HCT116 (cell line): ENCODE data around the gene OR2Y1. TPM values are rescaled to one million over a fixed set of nuclear protein-coding genes. Genes with fewer than 3 reads are reported as not detected.

ENCODE experiments used
- ATAC-seq: fragments of 200-7000 bp; cut with Tn5 transposase; 2 replicates; pipeline ENCODE4 v1.9.1; 2020; ENCODE audit warnings: mild to moderate bottlenecking, moderate library complexity
- BruUV-seq: library from RNA; stranded (reverse); fragments of 400-500 nt; replicated peaks from 2 replicates; lab custom pipeline; 2021; lab: Mats Ljungman, UMichigan
- CTCF ChIA-PET: fragments of 300-600 bp; sonication (Branson Sonifier 250); formaldehyde crosslinking; loops from one replicate; lab custom pipeline; 2021; ENCODE audit warnings: antibody characterized with exemption; lab: Charles Lee
- POLR2A ChIA-PET: fragments of 300-600, 350-600 bp; sonication (Branson Sonifier 250); formaldehyde crosslinking; loops from one replicate; lab custom pipeline; 2021; ENCODE audit warnings: antibody characterized with exemption; lab: Charles Lee
- RAD21 ChIA-PET, 2 experiments: fragments of 300-600 bp; sonication (Branson Sonifier 250); formaldehyde crosslinking; loops; one replicate each; lab custom pipeline; 2023; ENCODE audit warnings: low total read pairs in 2 of 2; ENCODE audit not compliant: uncharacterized antibody in 2 of 2, unreplicated experiment in 2 of 2, low non-redundant PET in 1 of 2; lab: Charles Lee
- DNase-seq: peaks from one replicate; pipeline ENCODE4 v3.0.0-alpha.2; 2010; ENCODE audit warnings: low read depth, low spot score
- H2AFZ ChIP-seq: fragments of 200-600 bp; shearing (Covaris generic), sonication (generic); 2 replicates; pipeline ENCODE4 v1.6.1; 2017; ENCODE audit warnings: low read depth, mixed run types, mixed read lengths, antibody characterized with exemption, low read length; ENCODE audit not compliant: poor library complexity, severe bottlenecking
- H3K27ac ChIP-seq: 2 replicates; pipeline ENCODE4 v1.5.1; 2012; ENCODE audit warnings: low read depth, low read length
- H3K27me3 ChIP-seq: fragments of 200-600 bp; sonication (generic); 2 replicates; pipeline ENCODE4 v1.6.1; 2016; ENCODE audit warnings: mixed run types, low read length, mixed read lengths; ENCODE audit not compliant: insufficient read depth
- H3K36me3 ChIP-seq, 2 experiments: fragments of 200-500 bp in 1 of 2; fragments of 200-600 bp in 1 of 2; sonication (Bioruptor generic) in 1 of 2; sonication (generic) in 1 of 2; 2 replicates each; pipeline versions ENCODE4 v1.5.1 to v1.6.1; 2014 to 2016; ENCODE audit warnings: low read length in 2 of 2, inconsistent platforms in 1 of 2, mixed read lengths in 1 of 2, mixed run types in 1 of 2; ENCODE audit not compliant: insufficient read depth in 2 of 2, control insufficient read depth in 1 of 2
- H3K4me1 ChIP-seq, 2 experiments: fragments of 200-600 bp in 1 of 2; sonication (generic) in 1 of 2; 2 replicates each; pipeline versions ENCODE4 v1.5.1 to v1.6.1; 2012 to 2017; ENCODE audit warnings: low read length in 2 of 2, inconsistent platforms in 1 of 2, mild to moderate bottlenecking in 1 of 2, mixed read lengths in 1 of 2, mixed run types in 1 of 2, moderate library complexity in 1 of 2; ENCODE audit not compliant: insufficient read depth in 2 of 2, control insufficient read depth in 1 of 2
- H3K4me2 ChIP-seq: fragments of 200-600 bp; sonication (generic); 2 replicates; pipeline ENCODE4 v1.6.1; 2017; ENCODE audit warnings: mixed run types, low read length, mixed read lengths
- H3K4me3 ChIP-seq, 2 experiments: fragments of 200-600 bp in 1 of 2; sonication (generic) in 1 of 2; replicated peaks in 1 of 2; 2 replicates each; pipeline ENCODE4 v1.5.1; 2011 to 2016; ENCODE audit warnings: low read length in 2 of 2, control low read depth in 1 of 2, low read depth in 1 of 2, mild to moderate bottlenecking in 1 of 2, mixed read lengths in 1 of 2, mixed run types in 1 of 2
- H3K79me2 ChIP-seq: fragments of 200-600 bp; sonication (generic); 2 replicates; pipeline ENCODE4 v1.6.1; 2017; ENCODE audit warnings: mild to moderate bottlenecking, mixed run types, low read length, moderate library complexity, mixed read lengths; ENCODE audit not compliant: insufficient read depth
- H3K9ac ChIP-seq: fragments of 200-600 bp; sonication (generic); 2 replicates; pipeline ENCODE4 v1.6.1; 2016; ENCODE audit warnings: low read length, mixed read lengths
- H3K9me2 ChIP-seq: fragments of 200-600 bp; sonication (generic), shearing (Covaris generic); 2 replicates; pipeline ENCODE4 v1.6.1; 2017; ENCODE audit warnings: mixed run types, mild to moderate bottlenecking, moderate library complexity; ENCODE audit not compliant: insufficient read depth
- H3K9me3 ChIP-seq, 2 experiments: fragments of 200-500 bp in 1 of 2; fragments of 200-600 bp in 1 of 2; sonication (Bioruptor generic) in 1 of 2; sonication (generic) in 1 of 2; 2 replicates each; pipeline ENCODE4 v1.6.1; 2014 to 2017; ENCODE audit warnings: low read length in 2 of 2, mixed read lengths in 2 of 2, inconsistent platforms in 1 of 2, low read depth in 1 of 2, mild to moderate bottlenecking in 1 of 2, mixed run types in 1 of 2, moderate library complexity in 1 of 2; ENCODE audit not compliant: control insufficient read depth in 1 of 2, insufficient read depth in 1 of 2
- H4K20me1 ChIP-seq: fragments of 200-600 bp; sonication (generic), shearing (Covaris generic); 2 replicates; pipeline ENCODE4 v1.6.1; 2017; ENCODE audit warnings: mixed run types, mild to moderate bottlenecking, moderate library complexity; ENCODE audit not compliant: insufficient read depth
- CBX3 ChIP-seq: IDR thresholded peaks from 2 replicates; pipeline ENCODE4 v1.6.1; 2012; ENCODE audit warnings: low read depth
- CEBPB ChIP-seq: IDR thresholded peaks from 2 replicates; pipeline ENCODE4 v1.6.1; 2012; ENCODE audit warnings: low read depth
- ELF1 ChIP-seq: IDR thresholded peaks from 2 replicates; pipeline ENCODE4 v1.6.1; 2012; ENCODE audit warnings: low read depth, borderline replicate concordance
- RAD21 ChIP-seq: IDR thresholded peaks from 2 replicates; pipeline ENCODE4 v1.6.1; 2012; ENCODE audit warnings: low read depth, mild to moderate bottlenecking
- SRF ChIP-seq: IDR thresholded peaks from 2 replicates; pipeline ENCODE4 v1.6.1; 2012; ENCODE audit warnings: low read depth
- TCF7L2 ChIP-seq: IDR thresholded peaks from 2 replicates; pipeline ENCODE4 v1.7.0; 2011; ENCODE audit warnings: borderline replicate concordance, inconsistent platforms; ENCODE audit not compliant: insufficient read depth, insufficient read length; ENCODE audit errors: extremely low read depth
- YY1 ChIP-seq: IDR thresholded peaks from 2 replicates; pipeline ENCODE4 v1.6.1; 2011; ENCODE audit warnings: low read length, low read depth, moderate library complexity, mild to moderate bottlenecking; ENCODE audit not compliant: insufficient replicate concordance; ENCODE audit errors: extremely low read depth
- ZFX ChIP-seq: fragments of 450-650 bp; IDR thresholded peaks from 2 replicates; pipeline ENCODE4 v1.6.1; 2017
- ZNF274 ChIP-seq: fragments of 200-500 bp; sonication (Bioruptor generic); IDR thresholded peaks from 2 replicates; pipeline ENCODE4 v1.6.1; 2014; ENCODE audit warnings: mild to moderate bottlenecking, low read depth, low read length, inconsistent platforms
- intact Hi-C: fragments of 100-400 bp; cut with micrococcal nuclease; formaldehyde crosslinking; loops from 2 replicates; pipeline ENCODE4 v1.10.0; 2022
- total RNA-seq: library from RNA; stranded (reverse); gene quantifications from one replicate; pipeline ENCODE4 v1.2.1, GENCODE V29; 2021; ENCODE audit not compliant: unreplicated experiment
- TF ChIP-seq, protein P1 (sequence below), 3 experiments: fragments of 200-600 bp in 1 of 3; sonication (generic) in 1 of 3; IDR thresholded peaks in 2 of 3; conservative IDR thresholded peaks in 1 of 3; 2 replicates each; pipeline ENCODE4 v1.5.1; 2012 to 2017; ENCODE audit warnings: low read depth in 2 of 3, low read length in 2 of 3, antibody characterized with exemption in 1 of 3, borderline replicate concordance in 1 of 3, control low read depth in 1 of 3, mild to moderate bottlenecking in 1 of 3, mixed read lengths in 1 of 3, mixed run types in 1 of 3, moderate library complexity in 1 of 3; ENCODE audit not compliant: insufficient read depth in 1 of 3
- TF ChIP-seq, protein P2 (sequence below): IDR thresholded peaks from 2 replicates; pipeline ENCODE4 v1.6.1; 2012; ENCODE audit warnings: low read depth

The OR2Y1 gene
- total RNA-seq, 1 experiment from 2014 or later, result not detected

DNA sequence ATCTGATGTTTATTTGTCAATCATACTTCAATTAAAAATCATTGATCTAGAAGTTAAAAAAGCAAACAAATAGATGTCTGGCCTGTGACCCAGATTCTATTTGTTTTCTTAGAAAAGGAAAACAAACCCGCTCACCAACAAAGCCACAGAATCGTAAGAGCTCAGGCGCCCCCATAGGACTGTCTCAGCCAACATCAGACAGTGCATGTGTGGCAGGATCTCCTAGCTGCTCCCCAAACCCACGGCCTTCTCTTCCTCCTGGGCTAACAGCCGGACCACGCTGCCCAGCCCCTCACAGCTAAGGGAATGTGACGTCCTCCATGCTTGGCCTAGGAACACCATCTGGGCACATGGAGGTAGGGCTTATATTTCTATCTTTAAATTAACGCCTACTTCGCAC is 19.4 kb downstream of the OR2Y1 start:
- RAD21 ChIA-PET, result no interaction called here
- BruUV-seq, result no TSS peak
- H3K9me2 ChIP-seq, result no peaks in the 10 kb centered on the region
- H3K79me2 ChIP-seq, result no peaks in the 10 kb centered on the region
- TF ChIP-seq, protein P1, sequence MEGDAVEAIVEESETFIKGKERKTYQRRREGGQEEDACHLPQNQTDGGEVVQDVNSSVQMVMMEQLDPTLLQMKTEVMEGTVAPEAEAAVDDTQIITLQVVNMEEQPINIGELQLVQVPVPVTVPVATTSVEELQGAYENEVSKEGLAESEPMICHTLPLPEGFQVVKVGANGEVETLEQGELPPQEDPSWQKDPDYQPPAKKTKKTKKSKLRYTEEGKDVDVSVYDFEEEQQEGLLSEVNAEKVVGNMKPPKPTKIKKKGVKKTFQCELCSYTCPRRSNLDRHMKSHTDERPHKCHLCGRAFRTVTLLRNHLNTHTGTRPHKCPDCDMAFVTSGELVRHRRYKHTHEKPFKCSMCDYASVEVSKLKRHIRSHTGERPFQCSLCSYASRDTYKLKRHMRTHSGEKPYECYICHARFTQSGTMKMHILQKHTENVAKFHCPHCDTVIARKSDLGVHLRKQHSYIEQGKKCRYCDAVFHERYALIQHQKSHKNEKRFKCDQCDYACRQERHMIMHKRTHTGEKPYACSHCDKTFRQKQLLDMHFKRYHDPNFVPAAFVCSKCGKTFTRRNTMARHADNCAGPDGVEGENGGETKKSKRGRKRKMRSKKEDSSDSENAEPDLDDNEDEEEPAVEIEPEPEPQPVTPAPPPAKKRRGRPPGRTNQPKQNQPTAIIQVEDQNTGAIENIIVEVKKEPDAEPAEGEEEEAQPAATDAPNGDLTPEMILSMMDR (IDR thresholded peaks at IDR 0.05 in 2 of 3, conservative IDR thresholded peaks at IDR 0.05 in 1 of 3; ENCODE audit: borderline replicate concordance in 1 of 3, insufficient read depth in 1 of 3, low read depth in 2 of 3, low read length in 2 of 3), result no peak
- TF ChIP-seq CEBPB, result no peak
- TF ChIP-seq RAD21, result no peak
- no peak for TF ChIP-seq ZFX
- no peak for TF ChIP-seq SRF
- DNase-seq (no peak), ATAC-seq (no peak)
- H3K36me3 ChIP-seq, result no peaks in the 10 kb centered on the region
- no peak overlapping the region for H3K9ac ChIP-seq
- no peaks in the 10 kb centered on the region for H4K20me1 ChIP-seq
- no peak overlapping the region for H3K4me3 ChIP-seq
- H3K9me3 ChIP-seq, result no peaks in the 10 kb centered on the region
- H2AFZ ChIP-seq, result no peak overlapping the region
- H3K4me1 ChIP-seq, result no peaks in the 10 kb centered on the region
- no peak overlapping the region for H3K4me2 ChIP-seq
- no peak overlapping the region for H3K27ac ChIP-seq
- no peaks in the 10 kb centered on the region for H3K27me3 ChIP-seq
- POLR2A ChIA-PET, result no interaction called here
- CTCF ChIA-PET, result no interaction called here
- intact Hi-C loops, result no loop called here

DNA sequence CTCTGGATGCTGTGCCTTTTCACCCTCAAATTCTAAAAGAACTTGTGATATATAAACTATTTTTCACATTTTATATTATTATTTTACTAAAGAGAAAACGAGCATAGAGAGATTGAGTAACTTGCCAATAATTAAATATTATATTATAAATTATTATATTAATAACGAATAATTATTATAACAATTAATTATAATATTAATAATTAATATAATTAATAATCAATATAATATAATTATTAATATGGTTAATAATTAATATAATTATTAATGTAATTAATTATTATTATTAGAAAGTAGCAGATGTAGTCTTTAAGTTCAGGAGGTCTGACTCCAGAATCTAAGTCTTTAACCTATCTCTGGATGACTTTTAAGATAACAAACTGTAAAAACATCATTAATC is 20.1 kb downstream of the OR2Y1 start:
- no peaks in the 10 kb centered on the region for H3K27me3 ChIP-seq
- TF ChIP-seq, protein P1 (IDR thresholded peaks at IDR 0.05 in 2 of 3, conservative IDR thresholded peaks at IDR 0.05 in 1 of 3; ENCODE audit: borderline replicate concordance in 1 of 3, insufficient read depth in 1 of 3, low read depth in 2 of 3, low read length in 2 of 3), result no peak
- TF ChIP-seq, protein P2, sequence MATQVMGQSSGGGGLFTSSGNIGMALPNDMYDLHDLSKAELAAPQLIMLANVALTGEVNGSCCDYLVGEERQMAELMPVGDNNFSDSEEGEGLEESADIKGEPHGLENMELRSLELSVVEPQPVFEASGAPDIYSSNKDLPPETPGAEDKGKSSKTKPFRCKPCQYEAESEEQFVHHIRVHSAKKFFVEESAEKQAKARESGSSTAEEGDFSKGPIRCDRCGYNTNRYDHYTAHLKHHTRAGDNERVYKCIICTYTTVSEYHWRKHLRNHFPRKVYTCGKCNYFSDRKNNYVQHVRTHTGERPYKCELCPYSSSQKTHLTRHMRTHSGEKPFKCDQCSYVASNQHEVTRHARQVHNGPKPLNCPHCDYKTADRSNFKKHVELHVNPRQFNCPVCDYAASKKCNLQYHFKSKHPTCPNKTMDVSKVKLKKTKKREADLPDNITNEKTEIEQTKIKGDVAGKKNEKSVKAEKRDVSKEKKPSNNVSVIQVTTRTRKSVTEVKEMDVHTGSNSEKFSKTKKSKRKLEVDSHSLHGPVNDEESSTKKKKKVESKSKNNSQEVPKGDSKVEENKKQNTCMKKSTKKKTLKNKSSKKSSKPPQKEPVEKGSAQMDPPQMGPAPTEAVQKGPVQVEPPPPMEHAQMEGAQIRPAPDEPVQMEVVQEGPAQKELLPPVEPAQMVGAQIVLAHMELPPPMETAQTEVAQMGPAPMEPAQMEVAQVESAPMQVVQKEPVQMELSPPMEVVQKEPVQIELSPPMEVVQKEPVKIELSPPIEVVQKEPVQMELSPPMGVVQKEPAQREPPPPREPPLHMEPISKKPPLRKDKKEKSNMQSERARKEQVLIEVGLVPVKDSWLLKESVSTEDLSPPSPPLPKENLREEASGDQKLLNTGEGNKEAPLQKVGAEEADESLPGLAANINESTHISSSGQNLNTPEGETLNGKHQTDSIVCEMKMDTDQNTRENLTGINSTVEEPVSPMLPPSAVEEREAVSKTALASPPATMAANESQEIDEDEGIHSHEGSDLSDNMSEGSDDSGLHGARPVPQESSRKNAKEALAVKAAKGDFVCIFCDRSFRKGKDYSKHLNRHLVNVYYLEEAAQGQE, result no peak
- TF ChIP-seq ELF1 (no peak), SRF (no peak), ZNF274 (no peak), TCF7L2 (no peak), YY1 (no peak), CBX3 (no peak), CEBPB (no peak)

More for the DNA sequence above, 20.1 kb downstream of the OR2Y1 start:
- no peak overlapping the region for H2AFZ ChIP-seq
- no peaks in the 10 kb centered on the region for H3K9me3 ChIP-seq
- ChIA-PET RAD21 (interaction anchor here in 1 of 2 experiments (0.6 kb wide), 1 partner anchor 60 kb away, joined by 3 read pairs; no protein-coding TSS in a partner anchor), CTCF (interaction anchor here (1.3 to 2.9 kb wide), 4 partner anchors 11 to 391 kb away, joined by 3 to 9 read pairs (median 6); no protein-coding TSS in a partner anchor), POLR2A (no interaction called here)
- no peaks in the 10 kb centered on the region for H4K20me1 ChIP-seq
- H3K4me1 ChIP-seq, result no peaks in the 10 kb centered on the region
- no peaks in the 10 kb centered on the region for H3K9me2 ChIP-seq
- H3K36me3 ChIP-seq, result no peaks in the 10 kb centered on the region
- H3K9ac ChIP-seq, result no peak overlapping the region
- no peak for DNase-seq
- no TSS peak for BruUV-seq
- H3K4me2 ChIP-seq, result no peak overlapping the region
- intact Hi-C loops, result no loop called here
- ATAC-seq, result no peak
- no peak overlapping the region for H3K27ac ChIP-seq
- H3K4me3 ChIP-seq, result no peak overlapping the region
- H3K79me2 ChIP-seq, result no peaks in the 10 kb centered on the region
